Tracheal epithelial cell (primary cell): ENCODE measurements around the gene GRM8. TPM values are rescaled to one million over a fixed set of nuclear protein-coding genes. Genes with fewer than 3 reads are reported as not detected.

Experiments
- total RNA-seq: library from RNA; depleted of rRNA; stranded (reverse); fragments of >200 nt; gene quantifications from 2 replicates; pipeline ENCODE4 v1.2.1, GENCODE V29; 2014

The GRM8 gene
- not detected in 2 replicates for total RNA-seq

DNA sequence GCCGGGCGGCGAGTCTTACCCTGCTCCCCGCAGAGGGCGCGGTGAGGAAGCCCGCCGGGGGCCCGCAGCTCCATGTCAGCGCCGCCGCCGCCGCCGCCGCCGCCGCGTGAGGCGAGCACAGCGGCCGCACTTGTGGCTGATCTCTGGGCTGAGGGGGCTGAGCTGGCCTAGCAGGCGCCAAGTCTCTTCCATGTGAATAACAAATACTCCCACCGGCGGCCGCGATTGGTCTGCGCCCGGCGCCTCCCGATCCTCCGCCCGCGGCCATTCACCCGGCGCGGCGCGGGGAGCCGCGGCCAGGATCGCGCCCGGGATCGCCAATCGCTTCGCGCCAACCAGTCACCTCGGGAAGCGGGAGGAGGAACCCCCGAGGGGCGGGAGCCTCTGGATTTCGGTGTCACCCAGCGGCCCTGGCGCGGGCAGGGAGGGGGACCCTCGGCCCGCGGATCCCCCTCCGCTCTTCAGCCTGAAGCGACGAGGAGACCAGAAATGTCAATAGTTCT lies at the start of gene GRM8:
Gene GRM8, minus strand, starts transcription at position 164 of the 503 bp plus-strand sequence.

Other genes with a start within 250 kb of the GRM8 start
- gene ZNF800, start 139.8 kb upstream of the GRM8 start, total RNA-seq = 10.8 and 16.8 TPM in 2 replicates